GM21723 (cell line): ENCODE results near the gene RFESD.
"Not testable (repeated sequence)": the region's sequence is repeated elsewhere in the genome, so short reads cannot be mapped to it uniquely, and the experiment has no call there.

Experiments used
- ATAC-seq: cut with Tn5 transposase; IDR thresholded peaks from one replicate; pipeline ENCODE4 v1.9.1; 2021; ENCODE audit warnings: mild to moderate bottlenecking, moderate library complexity; ENCODE audit not compliant: unreplicated experiment

The RFESD gene

DNA sequence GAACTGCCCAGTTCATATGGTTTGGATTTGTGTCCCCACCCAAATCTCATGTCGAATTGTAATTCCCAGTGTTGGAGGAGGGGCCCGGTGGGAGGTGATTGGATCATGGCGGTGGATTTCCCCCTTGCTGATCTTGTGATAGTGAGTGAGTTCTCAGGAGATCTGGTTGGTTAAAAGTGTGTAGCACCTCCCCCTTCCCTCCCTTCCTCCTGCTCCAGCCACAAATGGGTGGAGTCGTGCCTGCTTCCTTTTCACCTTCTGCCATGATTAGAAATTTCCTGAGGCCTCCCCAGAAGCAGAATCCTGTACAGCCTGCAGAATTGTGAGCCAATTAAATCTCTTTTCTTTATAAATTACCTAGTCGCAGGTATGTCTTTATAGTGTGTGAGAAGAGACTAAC, 59.6 kb downstream of the RFESD start:
- ATAC-seq: not testable (repeated sequence)

DNA sequence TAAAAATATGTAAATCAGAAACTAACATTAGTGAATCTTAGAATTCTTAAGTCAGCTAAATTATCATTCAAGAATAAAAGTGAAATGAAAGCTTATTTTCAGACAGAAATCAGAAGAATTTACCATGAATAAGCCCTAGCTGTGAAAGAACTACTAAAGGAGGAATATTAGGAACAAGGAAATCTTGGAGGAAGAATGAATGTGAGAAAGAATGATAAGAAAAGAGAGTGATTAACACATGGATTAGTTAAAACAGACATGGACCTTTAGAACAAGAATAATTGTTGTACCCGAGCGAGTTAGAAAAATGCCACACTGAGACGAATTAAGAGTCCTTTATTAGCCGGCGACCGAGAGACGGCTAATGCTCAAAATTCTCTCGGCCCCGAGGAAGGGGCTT, 60.5 kb downstream of the RFESD start:
- ATAC-seq: no peak
